Measurements from ENCODE around the gene SLC18B1.

Gene SLC18B1

GRCh38 chr6:132797951-132798868 is at the start of gene SLC18B1:
Gene SLC18B1 (minus strand): TSS chr6:132798637. CDS start chr6:132798456, 181 bp downstream.
- DNase-seq (ENCODE audit: low spot score) = peak; percentile 30

- no peak for DNase-seq (ENCODE audit: low spot score)
Measured at GRCh38 chr6:132843316-132844035, 45.0 kb upstream of the SLC18B1 start.

GRCh38 chr6:132841966-132842365 is 43.5 kb upstream of the SLC18B1 start:
- DNase-seq (ENCODE audit: low spot score) = no peak

- DNase-seq (ENCODE audit: low spot score) = no peak
Measured at GRCh38 chr6:132832891-132833290, 34.5 kb upstream of the SLC18B1 start.

GRCh38 chr6:132830334-132830751 is 31.9 kb upstream of the SLC18B1 start:
- no peak for DNase-seq (ENCODE audit: low spot score)

- no peak for DNase-seq (ENCODE audit: low spot score)
Measured at GRCh38 chr6:132820629-132821381, 22.4 kb upstream of the SLC18B1 start.

- DNase-seq (ENCODE audit: low spot score) = no peak
Measured at GRCh38 chr6:132819405-132820161, 21.1 kb upstream of the SLC18B1 start.

GRCh38 chr6:132818404-132819359 is 20.2 kb upstream of the SLC18B1 start:
- DNase-seq (ENCODE audit: low spot score) = no peak

GRCh38 chr6:132817554-132818403 is 19.3 kb upstream of the SLC18B1 start:
- no peak for DNase-seq (ENCODE audit: low spot score)

GRCh38 chr6:132816660-132817059 is 18.2 kb upstream of the SLC18B1 start:
- DNase-seq (ENCODE audit: low spot score) = no peak

GRCh38 chr6:132814716-132815570 is 16.5 kb upstream of the SLC18B1 start:
- DNase-seq (ENCODE audit: low spot score) = peak; percentile 14

GRCh38 chr6:132813173-132813856 is 14.9 kb upstream of the SLC18B1 start:
- peak; percentile 66 for DNase-seq (ENCODE audit: low spot score)

GRCh38 chr6:132812756-132813172 is 14.3 kb upstream of the SLC18B1 start:
- DNase-seq (ENCODE audit: low spot score) = no peak

GRCh38 chr6:132812255-132812732 is 13.9 kb upstream of the SLC18B1 start:
- no peak for DNase-seq (ENCODE audit: low spot score)

- DNase-seq (ENCODE audit: low spot score) = no peak
Measured at GRCh38 chr6:132811276-132811675, 12.8 kb upstream of the SLC18B1 start.

GRCh38 chr6:132805548-132805947 is 7.1 kb upstream of the SLC18B1 start:
- DNase-seq (ENCODE audit: low spot score) = no peak

GRCh38 chr6:132804251-132804650 is 5.8 kb upstream of the SLC18B1 start:
- no peak for DNase-seq (ENCODE audit: low spot score)

GRCh38 chr6:132800656-132801055 is 2.2 kb upstream of the SLC18B1 start:
- DNase-seq (ENCODE audit: low spot score) = no peak

All from CD4-positive, alpha-beta T cell treated with Interleukin-2 at 100 ng/mL for 4 hours (primary cell).